Right ventricle myocardium inferior (tissue), 1 donor: ENCODE measurements around the gene LIMK2. TPM values are rescaled to one million over a fixed set of nuclear protein-coding genes. Genes with fewer than 3 reads are reported as not detected.
"Not testable (repeated sequence)": the region's sequence is repeated elsewhere in the genome, so short reads cannot be mapped to it uniquely, and the experiment has no call there.

Source experiments
- ATAC-seq: fragments of 200-7000 bp; cut with Tn5 transposase; one replicate; pipeline ENCODE4 v1.9.1; 2020; ENCODE audit warnings: mild to moderate bottlenecking, moderate library complexity
- DNase-seq: peaks from one replicate; pipeline ENCODE4 v3.0.0; 2021; ENCODE audit errors: missing footprints
- intact Hi-C: fragments of 100-400 bp; cut with DNase I; formaldehyde crosslinking; loops from one replicate; pipeline ENCODE4 v1.11.0; 2022
- total RNA-seq: library from RNA; stranded (reverse); fragmentation: NEBNext Ultra II Directional; extraction: Animal tissue kit (Norgen Biotek cat#: 25700); gene quantifications from one replicate; pipeline ENCODE4 v1.2.1, GENCODE V29; 2021
- donor health status: DM: no; HTN: yes; CAD: no; lungs with severe emphysema.

LIMK2 gene
- total RNA-seq, 1 donor from 2014 or later: 11.6 TPM

DNA sequence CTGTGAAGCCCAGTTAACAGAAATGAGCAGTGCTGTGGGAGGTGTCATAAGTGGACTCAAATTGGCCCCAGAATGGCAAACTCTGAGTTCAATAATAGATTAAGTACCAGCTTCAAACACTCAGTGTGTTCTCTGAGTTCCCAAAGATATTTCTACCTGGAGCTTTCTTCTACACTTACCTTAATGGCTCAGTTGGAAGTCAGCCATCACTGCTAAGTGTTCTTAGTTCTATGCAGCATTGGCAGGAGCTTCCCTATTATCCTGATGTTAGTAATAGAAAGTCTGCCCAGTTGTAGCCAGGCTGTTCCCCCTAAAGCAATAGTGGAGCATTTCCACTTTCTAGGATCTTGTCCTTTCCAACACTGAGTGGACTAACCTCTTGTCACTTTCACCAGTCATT, 89.9 kb downstream of the LIMK2 start:
- no peak for ATAC-seq
- intact Hi-C loops: no loop called here

DNA sequence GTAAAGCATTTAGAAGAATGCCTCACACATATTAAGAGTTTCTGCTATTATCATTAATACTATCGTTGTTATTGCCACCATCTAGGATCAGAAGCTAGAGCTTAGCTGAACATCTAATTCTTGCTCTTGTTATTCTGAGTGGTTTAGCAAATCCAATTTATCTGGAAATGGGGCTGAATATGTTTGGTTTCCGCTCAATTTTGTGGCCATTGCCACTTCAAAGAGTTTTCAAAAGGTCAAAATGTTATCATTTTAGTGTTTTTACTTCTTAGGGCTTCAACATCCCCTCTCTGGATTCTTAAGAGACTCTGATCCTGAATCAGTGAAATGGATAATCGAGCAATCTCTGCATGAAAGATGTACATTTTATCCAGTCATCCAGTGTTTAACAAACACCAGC, 90.4 kb downstream of the LIMK2 start:
- no peak for ATAC-seq
- intact Hi-C loops: no loop called here
- no peak for DNase-seq

More for the DNA sequence above, 89.9 kb downstream of the LIMK2 start:
- no peak for DNase-seq

DNA sequence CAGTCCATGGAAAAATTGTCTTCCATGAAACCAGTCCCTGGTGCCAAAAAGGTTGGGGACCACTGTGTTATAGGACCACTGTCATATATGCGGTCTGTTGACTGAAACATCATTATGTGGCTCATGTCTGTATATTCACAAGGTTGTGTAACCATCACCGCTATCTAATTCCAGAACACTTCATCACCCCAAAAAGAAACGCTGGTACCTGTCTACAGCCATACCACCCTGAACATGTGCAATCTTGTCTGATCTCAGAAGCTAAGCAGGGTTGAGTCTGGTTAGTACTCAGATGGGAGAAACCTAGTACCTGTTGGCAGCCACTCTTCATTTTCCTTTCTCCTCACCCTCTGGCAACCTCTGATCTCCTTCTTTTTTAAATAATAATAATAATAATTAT, 93.1 kb downstream of the LIMK2 start:
- ATAC-seq (no peak), DNase-seq (no peak)
- intact Hi-C loops: no loop called here

DNA sequence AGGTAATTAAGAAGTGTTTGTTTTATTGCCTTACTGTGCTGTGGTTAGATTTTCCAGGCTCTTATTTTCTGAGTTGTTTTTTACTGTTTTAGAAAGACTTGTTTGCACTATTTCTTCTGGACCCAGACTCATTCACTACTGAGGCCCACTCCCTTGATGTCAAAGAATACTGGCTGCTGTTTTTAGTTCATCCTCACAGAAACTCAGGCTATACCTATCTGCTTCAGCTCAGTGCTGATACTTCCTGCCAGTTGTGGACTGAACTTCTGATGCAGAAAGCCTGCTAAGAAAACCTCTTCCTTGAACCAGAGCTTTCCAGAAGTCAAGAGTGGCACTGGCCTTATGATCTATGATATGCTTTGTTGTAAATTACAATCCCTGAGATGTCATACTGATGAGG, 96.1 kb downstream of the LIMK2 start:
- no peak for DNase-seq
- no peak for ATAC-seq
- intact Hi-C loops: no loop called here

DNA sequence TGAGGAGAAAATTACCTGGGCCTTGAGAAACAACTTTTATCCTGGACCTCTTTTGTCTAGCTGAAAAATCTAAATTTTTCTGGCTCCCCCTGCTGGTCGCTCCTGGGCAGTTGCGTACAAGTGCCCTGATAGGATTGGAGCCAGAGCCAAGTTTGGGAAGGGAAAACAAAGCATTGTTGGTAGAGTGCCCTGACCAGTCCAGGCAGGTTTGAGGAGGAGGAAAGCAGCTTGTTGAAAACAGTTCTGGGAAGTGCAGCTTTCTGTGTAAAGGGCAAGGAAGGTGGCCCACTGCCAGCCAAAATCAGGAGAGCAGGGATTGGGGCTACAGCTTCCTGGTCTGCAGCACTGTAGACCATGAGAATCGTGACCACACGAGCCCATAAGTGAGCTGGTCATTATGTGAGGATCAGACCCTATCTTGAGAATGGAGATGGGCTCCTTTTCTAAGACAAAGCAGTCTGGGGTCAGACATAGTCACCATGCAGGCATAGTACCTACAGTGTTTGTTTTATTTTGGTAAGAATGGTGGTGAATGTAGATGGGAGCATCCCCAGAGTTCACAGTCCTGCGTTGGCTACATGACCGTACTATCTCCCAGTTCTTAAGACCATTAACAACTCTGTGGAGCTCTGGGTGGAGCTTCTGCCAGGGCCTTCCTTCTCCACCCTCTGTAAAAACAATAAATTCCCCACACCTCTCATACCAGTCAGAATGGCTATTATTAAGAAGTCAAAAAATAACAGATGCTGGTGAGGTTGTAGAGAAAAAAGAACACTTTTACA, 101.5 kb downstream of the LIMK2 start:
- intact Hi-C loops: loop anchor here (2.0 kb wide), 1 partner anchor 21 kb away; the partner anchor contains the start of gene PIK3IP1
- peak; percentile 89 for ATAC-seq
- DNase-seq: no peak

DNA sequence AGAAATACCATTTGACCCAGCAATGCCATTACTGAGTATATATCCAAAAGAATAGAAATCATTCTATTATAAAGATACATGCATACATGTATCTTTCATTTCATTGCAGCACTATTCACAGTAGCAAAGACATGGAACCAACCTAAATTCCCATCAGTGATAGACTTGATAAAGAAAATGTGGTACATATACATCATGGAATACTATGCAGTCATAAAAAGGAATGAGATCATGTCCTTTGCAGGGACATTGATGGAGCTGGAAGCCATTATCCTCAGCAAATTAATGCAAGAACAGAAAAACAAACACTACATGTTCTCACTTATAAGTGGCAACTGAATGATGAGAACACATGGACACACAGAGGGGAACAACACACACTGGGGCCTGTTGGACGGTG, 102.1 kb downstream of the LIMK2 start:
- ATAC-seq, intact Hi-C loops, DNase-seq: not testable (repeated sequence)

DNA sequence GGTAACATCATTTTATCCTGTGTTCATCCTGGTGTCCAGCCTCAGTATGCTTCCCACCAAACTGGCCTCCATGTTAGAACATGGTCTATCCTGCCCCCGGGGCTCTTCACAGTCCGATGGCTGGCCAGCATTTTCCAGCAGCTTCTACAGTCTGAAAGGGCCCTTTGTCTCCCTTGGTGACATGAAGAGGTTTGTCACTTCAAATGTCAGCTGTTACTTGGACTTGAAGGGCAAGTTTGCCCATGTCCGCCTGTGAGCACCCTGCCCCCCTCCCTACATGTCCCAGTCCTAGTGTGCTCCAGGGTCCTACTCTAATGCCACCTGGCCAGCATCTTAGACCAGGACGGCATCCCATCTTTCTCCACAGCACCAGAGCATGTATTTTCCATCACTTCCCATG, 109.3 kb downstream of the LIMK2 start:
- ATAC-seq: no peak
- no peak for DNase-seq
- intact Hi-C loops: no loop called here

DNA sequence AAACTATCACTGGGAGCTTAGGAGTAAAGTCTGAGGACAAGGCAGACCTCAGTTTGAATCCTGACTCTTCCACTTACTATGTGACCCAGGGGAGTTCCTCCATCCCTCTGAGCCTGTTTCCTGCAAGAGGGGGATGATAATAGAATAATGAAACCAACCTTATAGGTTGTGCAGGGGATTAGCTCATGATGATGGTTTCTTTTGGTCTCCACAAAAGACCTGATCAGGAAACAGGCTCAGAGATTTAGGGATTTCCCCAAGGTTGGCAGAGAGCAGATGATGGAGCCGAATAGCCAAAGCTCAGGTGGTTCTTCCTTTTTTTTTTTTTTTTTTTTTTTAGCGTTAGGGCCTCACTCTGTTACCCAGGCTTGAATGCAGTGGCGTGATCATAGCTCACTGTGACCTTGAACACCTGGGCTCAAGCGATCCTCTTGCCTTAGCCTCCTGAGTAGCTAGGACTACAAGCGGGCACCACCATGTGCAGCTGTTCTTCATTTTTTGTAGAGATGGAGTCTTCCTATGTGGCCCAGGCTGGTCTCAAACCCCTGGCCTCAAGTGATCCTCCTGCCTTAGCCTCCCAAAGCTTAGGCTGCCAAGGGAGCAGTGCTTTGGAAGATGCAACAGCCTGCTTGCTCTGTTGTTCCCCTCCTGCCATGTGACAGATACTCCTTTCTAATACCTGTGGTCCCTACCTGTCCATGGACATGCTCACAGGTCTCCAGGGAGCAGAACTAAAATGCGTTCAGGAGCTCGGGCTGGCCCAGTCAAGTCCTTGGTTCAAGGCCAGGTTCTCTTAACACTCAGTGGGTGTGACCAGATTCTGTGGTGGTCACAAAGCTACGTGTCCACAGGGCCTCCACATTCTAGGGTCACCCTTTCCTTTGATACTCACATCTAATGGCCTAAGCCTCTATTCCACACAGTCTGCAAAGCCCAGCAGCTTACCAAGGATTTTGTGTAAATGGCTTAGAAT, 111.8 kb downstream of the LIMK2 start:
- ATAC-seq (no peak), DNase-seq (no peak)
- intact Hi-C loops: no loop called here

DNA sequence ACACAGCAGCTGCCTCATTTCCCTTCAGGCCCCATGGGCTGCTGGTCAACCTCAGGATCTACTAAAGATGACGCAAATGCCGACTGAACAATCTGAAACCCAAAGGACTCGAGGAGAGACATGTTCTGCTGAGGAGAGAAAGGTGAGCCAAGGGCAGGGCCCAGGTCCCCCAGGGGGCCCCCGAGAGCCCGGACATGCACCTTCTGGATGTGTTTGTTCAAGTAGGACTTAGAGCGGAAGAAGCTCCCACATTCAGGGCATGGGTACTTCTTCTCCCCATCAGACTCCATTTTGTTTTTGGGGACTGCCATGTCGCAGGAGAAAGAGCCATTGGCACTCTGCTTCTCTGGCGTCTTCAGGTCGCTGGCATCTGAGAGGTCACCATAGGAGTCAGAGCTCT, 114.8 kb downstream of the LIMK2 start:
- intact Hi-C loops: no loop called here
- DNase-seq (no peak), ATAC-seq (no peak)

DNA sequence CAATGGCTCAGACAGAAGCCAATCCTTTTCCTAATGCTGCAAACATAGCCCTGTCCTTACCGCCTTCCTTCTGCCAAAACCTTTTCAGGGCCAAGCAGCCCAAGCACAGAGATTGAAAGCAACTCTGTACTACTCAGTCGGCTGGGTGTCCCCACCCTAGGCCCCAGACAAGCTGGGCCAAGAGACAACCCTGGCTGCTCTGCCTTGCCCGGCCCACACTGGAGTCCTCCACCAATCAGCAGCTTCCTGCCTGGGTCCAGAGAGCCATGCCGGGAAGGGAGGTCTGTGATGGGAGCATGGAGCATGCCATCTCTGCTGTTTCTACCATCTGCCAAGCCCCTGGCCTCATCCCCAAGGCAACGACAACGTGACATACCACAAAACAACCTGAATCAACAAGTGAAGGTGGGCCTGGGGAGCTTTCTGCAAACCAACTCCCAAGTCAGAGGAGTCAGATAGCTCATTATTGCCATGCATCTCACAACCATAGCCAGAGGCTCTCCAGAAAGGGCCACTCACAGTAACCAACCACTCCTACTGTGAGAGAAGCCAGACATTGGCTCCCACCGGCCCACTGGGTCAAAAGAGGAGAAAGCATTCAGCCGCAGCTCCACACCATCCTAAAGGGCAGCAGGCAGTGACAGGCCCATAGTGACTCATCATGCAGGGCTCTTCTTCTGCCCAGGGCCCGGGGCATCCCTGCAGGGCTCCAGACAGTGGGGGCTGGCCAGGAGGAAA, 115.9 kb downstream of the LIMK2 start:
- intact Hi-C loops: no loop called here
- DNase-seq: no peak
- peak; percentile 52 for ATAC-seq

DNA sequence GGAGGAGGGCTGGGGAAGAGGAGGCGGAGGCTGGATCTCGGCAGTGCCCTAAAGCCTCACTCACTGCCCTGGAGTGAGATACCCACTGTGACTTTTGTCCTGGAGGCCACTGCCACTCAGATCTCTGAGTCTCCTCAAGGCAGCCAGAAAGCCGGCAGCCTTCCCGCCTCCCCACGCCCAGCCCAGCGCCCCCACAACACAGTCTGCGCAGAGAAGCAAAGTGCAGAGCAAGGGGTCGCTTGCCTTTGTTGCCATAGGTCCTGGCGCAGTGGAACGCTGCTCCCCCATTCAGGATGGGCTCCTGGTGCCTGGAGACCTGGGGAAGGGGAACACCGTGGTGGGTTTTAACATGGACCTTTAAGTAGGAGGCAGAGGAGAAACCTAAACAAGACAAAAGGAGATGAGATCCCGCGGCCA, 116.5 kb downstream of the LIMK2 start:
- no peak for ATAC-seq
- DNase-seq: no peak
- intact Hi-C loops: no loop called here

DNA sequence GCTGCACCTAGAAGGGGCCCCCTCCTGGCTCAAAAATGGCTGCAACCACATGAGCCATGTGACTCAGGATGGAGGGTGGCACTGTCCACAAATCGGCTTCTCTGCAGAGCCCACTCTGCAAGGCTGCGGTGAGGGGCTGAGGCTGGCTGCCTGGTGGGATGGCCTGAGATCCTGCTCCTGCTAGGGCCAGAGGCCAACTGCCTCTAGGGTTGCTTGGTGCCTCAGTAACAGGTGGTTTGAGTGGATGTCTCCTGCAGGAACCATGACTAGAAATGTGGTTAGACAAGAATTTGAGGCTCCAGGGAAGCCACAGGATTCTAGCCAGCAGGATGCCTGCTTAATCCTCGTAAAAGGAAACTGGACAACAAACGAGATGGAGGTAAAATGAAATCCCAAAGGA, 116.9 kb downstream of the LIMK2 start:
- intact Hi-C loops: no loop called here
- DNase-seq: no peak
- no peak for ATAC-seq

Other genes starting within 250 kb of the LIMK2 start
- 17.3 TPM for gene MORC2, start 243.5 kb upstream of the LIMK2 start, total RNA-seq
- 32.3 TPM for gene TUG1, start 243.0 kb upstream of the LIMK2 start, total RNA-seq
- gene SMTN, start 131.0 kb upstream of the LIMK2 start, total RNA-seq: 250 TPM
- 48.2 TPM for gene SELENOM, start 104.7 kb upstream of the LIMK2 start, total RNA-seq
- 16.6 TPM for gene INPP5J, start 89.3 kb upstream of the LIMK2 start, total RNA-seq
- not detected for gene PLA2G3, start 71.8 kb upstream of the LIMK2 start, total RNA-seq
- 20.1 TPM for gene RNF185, start 52.1 kb upstream of the LIMK2 start, total RNA-seq
- 13.7 TPM for gene PIK3IP1, start 80.2 kb downstream of the LIMK2 start, total RNA-seq
- gene PATZ1, start 134.0 kb downstream of the LIMK2 start, total RNA-seq: 9.7 TPM
- 59.3 TPM for gene DRG1, start 187.3 kb downstream of the LIMK2 start, total RNA-seq